GM23338 (cell line): ENCODE data around the gene NARS2. TPM values are rescaled to one million over a fixed set of nuclear protein-coding genes. Genes with fewer than 3 reads are reported as not detected.

Experiments used
- ATAC-seq: fragments of 200-7000 bp; cut with Tn5 transposase; 3 replicates; pipeline ENCODE4 v1.9.1; 2020
- DNase-seq: peaks from one replicate; pipeline ENCODE4 v3.0.0-alpha.2; 2015; ENCODE audit warnings: low spot score
- H2AFZ ChIP-seq: fragments of 200-600 bp; sonication (generic); 2 replicates; pipeline ENCODE4 v1.8.0; 2016; ENCODE audit warnings: antibody characterized with exemption, mild to moderate bottlenecking, moderate library complexity
- H3F3A ChIP-seq: fragments of 200-600 bp; sonication (generic); replicated peaks from 2 replicates; pipeline ENCODE4 v1.8.0; 2017; ENCODE audit warnings: antibody characterized with exemption, mixed run types, low read depth
- H3K27ac ChIP-seq: fragments of 200-600 bp; sonication (generic); 2 replicates; pipeline ENCODE4 v1.6.1; 2016; ENCODE audit warnings: low read depth
- H3K27me3 ChIP-seq: fragments of 200-600 bp; sonication (generic); 2 replicates; pipeline ENCODE4 v1.8.0; 2016; ENCODE audit warnings: mild to moderate bottlenecking, mixed run types, moderate library complexity; ENCODE audit not compliant: insufficient read depth
- H3K36me3 ChIP-seq: fragments of 200-600 bp; sonication (generic); 2 replicates; pipeline ENCODE4 v1.8.0; 2016; ENCODE audit warnings: mild to moderate bottlenecking; ENCODE audit not compliant: insufficient read depth
- H3K4me1 ChIP-seq: fragments of 200-600 bp; sonication (generic); 2 replicates; pipeline ENCODE4 v1.8.0; 2016; ENCODE audit warnings: mild to moderate bottlenecking, moderate library complexity; ENCODE audit not compliant: insufficient read depth
- H3K4me2 ChIP-seq: fragments of 200-600 bp; sonication (generic); 2 replicates; pipeline ENCODE4 v1.7.1; 2017; ENCODE audit warnings: mixed run types
- H3K4me3 ChIP-seq: fragments of 200-600 bp; sonication (generic); 2 replicates; pipeline ENCODE4 v1.6.1; 2016; ENCODE audit warnings: mixed run types
- H3K79me2 ChIP-seq: fragments of 200-600 bp; sonication (generic); replicated peaks from 2 replicates; pipeline ENCODE4 v1.8.0; 2017; ENCODE audit warnings: mild to moderate bottlenecking; ENCODE audit not compliant: insufficient read depth
- H3K9me2 ChIP-seq: fragments of 200-600 bp; sonication (generic); 2 replicates; pipeline ENCODE4 v1.8.0; 2017; ENCODE audit not compliant: insufficient read depth
- H4K20me1 ChIP-seq: fragments of 200-600 bp; sonication (generic); replicated peaks from 2 replicates; pipeline ENCODE4 v1.8.0; 2017; ENCODE audit warnings: mild to moderate bottlenecking; ENCODE audit not compliant: insufficient read depth
- H3K27ac Mint-ChIP-seq: 2 replicates; pipeline ENCODE4 v1.8.0; 2020; ENCODE audit warnings: inconsistent platforms, mild to moderate bottlenecking, moderate library complexity, mixed read lengths
- H3K27me3 Mint-ChIP-seq: 3 replicates; pipeline ENCODE4 v1.8.0; 2022; ENCODE audit warnings: low read depth, mild to moderate bottlenecking, moderate library complexity, mixed read lengths, inconsistent platforms; ENCODE audit not compliant: insufficient read depth, poor library complexity
- H3K36me3 Mint-ChIP-seq: 3 replicates; pipeline ENCODE4 v1.8.0; 2021; ENCODE audit warnings: low read depth, mild to moderate bottlenecking, inconsistent platforms, moderate library complexity, mixed read lengths
- H3K4me1 Mint-ChIP-seq: 3 replicates; pipeline ENCODE4 v1.8.0; 2020; ENCODE audit warnings: mild to moderate bottlenecking, inconsistent platforms, mixed read lengths
- H3K4me3 Mint-ChIP-seq: 3 replicates; pipeline ENCODE4 v1.8.0; 2021; ENCODE audit warnings: moderate library complexity, mild to moderate bottlenecking, inconsistent platforms, mixed read lengths
- H3K9me3 Mint-ChIP-seq: 3 replicates; pipeline ENCODE4 v1.8.0; 2020; ENCODE audit warnings: moderate library complexity, mild to moderate bottlenecking, inconsistent platforms, mixed read lengths
- NANOG ChIP-seq: IDR thresholded peaks from 2 replicates; pipeline ENCODE4 v1.6.1; 2016; ENCODE audit warnings: antibody characterized with exemption, borderline replicate concordance
- ZNF114 ChIP-seq: fragments of 250-450 bp; sonication (Bioruptor Pico); IDR thresholded peaks from 2 replicates; pipeline ENCODE4 v1.5.0; 2020; ENCODE audit warnings: mild to moderate bottlenecking, moderate library complexity
- polyA plus RNA-seq: library from polyadenylated mRNA; unstranded; fragments of >200 nt; fragmentation: Nextera tagmentation; extraction: Ambion mirVana; gene quantifications from 2 replicates; pipeline ENCODE4 v1.2.1, GENCODE V29; 2016
- total RNA-seq: library from RNA; depleted of rRNA; stranded (reverse); fragments of >200 nt; shearing (Covaris generic); gene quantifications from 2 replicates; pipeline ENCODE4 v1.2.3, GENCODE V29; 2014
- TF ChIP-seq, protein P1 (sequence below): fragments of 250-450 bp; sonication (Bioruptor Pico); IDR thresholded peaks from 2 replicates; pipeline ENCODE4 v1.5.0; 2020; ENCODE audit warnings: mild to moderate bottlenecking, moderate library complexity
- TF ChIP-seq, protein P2 (sequence below): IDR thresholded peaks from one replicate; pipeline ENCODE4 v1.6.1; 2018; ENCODE audit warnings: antibody characterized with exemption; ENCODE audit not compliant: unreplicated experiment

NARS2 gene
- total and polyA plus RNA-seq, 2 experiments from 2014 or later = 45.7 to 62.0 TPM

DNA sequence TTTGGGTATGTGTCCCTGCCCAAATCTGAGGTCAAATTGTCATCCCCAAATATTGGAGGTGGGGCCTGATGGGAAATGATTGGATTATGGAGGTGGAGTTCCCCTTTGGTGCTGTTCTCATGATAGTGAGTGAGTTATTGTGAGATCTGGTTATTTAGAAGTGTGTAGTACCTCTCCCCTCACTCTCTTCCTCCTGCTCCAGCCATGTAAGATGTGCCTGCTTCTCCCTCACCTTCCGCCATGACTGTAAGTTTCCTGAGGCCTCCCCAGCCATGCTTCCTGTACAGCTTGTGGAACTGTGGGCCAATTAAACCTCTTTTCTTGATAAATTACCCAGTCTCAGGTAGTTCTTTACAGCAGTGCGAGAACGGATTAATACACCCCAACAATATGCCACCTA lies 166.0 kb downstream of the NARS2 start:
- Histone ChIP-seq H3K4me2 (no peak overlapping the region), H3K27me3 (no peaks in the 10 kb centered on the region), H3F3A (no peaks in the 10 kb centered on the region), H3K79me2 (peaks cover 17% of the 10 kb centered on the region), H3K9me2 (no peaks in the 10 kb centered on the region), H3K27ac (no peak overlapping the region), H3K4me1 (no peaks in the 10 kb centered on the region), H3K4me3 (no peak overlapping the region), H4K20me1 (no peaks in the 10 kb centered on the region; the same call in 1 of the 2 replicates), H3K36me3 (no peaks in the 10 kb centered on the region), H2AFZ (no peak overlapping the region)
- H3K9me3 Mint-ChIP-seq = peaks cover 13% of the 10 kb centered on the region
- H3K27ac Mint-ChIP-seq = no peak overlapping the region
- H3K27me3 Mint-ChIP-seq = peaks cover 8% of the 10 kb centered on the region
- H3K4me3 Mint-ChIP-seq = no peak overlapping the region
- TF ChIP-seq, protein P1, sequence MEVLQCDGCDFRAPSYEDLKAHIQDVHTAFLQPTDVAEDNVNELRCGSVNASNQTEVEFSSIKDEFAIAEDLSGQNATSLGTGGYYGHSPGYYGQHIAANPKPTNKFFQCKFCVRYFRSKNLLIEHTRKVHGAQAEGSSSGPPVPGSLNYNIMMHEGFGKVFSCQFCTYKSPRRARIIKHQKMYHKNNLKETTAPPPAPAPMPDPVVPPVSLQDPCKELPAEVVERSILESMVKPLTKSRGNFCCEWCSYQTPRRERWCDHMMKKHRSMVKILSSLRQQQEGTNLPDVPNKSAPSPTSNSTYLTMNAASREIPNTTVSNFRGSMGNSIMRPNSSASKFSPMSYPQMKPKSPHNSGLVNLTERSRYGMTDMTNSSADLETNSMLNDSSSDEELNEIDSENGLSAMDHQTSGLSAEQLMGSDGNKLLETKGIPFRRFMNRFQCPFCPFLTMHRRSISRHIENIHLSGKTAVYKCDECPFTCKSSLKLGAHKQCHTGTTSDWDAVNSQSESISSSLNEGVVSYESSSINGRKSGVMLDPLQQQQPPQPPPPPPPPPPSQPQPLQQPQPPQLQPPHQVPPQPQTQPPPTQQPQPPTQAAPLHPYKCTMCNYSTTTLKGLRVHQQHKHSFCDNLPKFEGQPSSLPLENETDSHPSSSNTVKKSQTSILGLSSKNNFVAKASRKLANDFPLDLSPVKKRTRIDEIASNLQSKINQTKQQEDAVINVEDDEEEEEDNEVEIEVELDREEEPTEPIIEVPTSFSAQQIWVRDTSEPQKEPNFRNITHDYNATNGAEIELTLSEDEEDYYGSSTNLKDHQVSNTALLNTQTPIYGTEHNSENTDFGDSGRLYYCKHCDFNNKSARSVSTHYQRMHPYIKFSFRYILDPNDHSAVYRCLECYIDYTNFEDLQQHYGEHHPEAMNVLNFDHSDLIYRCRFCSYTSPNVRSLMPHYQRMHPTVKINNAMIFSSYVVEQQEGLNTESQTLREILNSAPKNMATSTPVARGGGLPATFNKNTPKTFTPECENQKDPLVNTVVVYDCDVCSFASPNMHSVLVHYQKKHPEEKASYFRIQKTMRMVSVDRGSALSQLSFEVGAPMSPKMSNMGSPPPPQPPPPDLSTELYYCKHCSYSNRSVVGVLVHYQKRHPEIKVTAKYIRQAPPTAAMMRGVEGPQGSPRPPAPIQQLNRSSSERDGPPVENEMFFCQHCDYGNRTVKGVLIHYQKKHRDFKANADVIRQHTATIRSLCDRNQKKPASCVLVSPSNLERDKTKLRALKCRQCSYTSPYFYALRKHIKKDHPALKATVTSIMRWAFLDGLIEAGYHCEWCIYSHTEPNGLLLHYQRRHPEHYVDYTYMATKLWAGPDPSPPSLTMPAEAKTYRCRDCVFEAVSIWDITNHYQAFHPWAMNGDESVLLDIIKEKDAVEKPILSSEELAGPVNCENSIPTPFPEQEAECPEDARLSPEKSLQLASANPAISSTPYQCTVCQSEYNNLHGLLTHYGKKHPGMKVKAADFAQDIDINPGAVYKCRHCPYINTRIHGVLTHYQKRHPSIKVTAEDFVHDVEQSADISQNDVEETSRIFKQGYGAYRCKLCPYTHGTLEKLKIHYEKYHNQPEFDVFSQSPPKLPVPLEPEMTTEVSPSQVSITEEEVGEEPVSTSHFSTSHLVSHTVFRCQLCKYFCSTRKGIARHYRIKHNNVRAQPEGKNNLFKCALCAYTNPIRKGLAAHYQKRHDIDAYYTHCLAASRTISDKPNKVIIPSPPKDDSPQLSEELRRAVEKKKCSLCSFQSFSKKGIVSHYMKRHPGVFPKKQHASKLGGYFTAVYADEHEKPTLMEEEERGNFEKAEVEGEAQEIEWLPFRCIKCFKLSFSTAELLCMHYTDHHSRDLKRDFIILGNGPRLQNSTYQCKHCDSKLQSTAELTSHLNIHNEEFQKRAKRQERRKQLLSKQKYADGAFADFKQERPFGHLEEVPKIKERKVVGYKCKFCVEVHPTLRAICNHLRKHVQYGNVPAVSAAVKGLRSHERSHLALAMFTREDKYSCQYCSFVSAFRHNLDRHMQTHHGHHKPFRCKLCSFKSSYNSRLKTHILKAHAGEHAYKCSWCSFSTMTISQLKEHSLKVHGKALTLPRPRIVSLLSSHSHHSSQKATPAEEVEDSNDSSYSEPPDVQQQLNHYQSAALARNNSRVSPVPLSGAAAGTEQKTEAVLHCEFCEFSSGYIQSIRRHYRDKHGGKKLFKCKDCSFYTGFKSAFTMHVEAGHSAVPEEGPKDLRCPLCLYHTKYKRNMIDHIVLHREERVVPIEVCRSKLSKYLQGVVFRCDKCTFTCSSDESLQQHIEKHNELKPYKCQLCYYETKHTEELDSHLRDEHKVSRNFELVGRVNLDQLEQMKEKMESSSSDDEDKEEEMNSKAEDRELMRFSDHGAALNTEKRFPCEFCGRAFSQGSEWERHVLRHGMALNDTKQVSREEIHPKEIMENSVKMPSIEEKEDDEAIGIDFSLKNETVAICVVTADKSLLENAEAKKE (CRISPR knock-in tag) = no peak
- TF ChIP-seq ZNF114 (CRISPR knock-in tag) (no peak), NANOG (no peak)
- TF ChIP-seq, protein P2, sequence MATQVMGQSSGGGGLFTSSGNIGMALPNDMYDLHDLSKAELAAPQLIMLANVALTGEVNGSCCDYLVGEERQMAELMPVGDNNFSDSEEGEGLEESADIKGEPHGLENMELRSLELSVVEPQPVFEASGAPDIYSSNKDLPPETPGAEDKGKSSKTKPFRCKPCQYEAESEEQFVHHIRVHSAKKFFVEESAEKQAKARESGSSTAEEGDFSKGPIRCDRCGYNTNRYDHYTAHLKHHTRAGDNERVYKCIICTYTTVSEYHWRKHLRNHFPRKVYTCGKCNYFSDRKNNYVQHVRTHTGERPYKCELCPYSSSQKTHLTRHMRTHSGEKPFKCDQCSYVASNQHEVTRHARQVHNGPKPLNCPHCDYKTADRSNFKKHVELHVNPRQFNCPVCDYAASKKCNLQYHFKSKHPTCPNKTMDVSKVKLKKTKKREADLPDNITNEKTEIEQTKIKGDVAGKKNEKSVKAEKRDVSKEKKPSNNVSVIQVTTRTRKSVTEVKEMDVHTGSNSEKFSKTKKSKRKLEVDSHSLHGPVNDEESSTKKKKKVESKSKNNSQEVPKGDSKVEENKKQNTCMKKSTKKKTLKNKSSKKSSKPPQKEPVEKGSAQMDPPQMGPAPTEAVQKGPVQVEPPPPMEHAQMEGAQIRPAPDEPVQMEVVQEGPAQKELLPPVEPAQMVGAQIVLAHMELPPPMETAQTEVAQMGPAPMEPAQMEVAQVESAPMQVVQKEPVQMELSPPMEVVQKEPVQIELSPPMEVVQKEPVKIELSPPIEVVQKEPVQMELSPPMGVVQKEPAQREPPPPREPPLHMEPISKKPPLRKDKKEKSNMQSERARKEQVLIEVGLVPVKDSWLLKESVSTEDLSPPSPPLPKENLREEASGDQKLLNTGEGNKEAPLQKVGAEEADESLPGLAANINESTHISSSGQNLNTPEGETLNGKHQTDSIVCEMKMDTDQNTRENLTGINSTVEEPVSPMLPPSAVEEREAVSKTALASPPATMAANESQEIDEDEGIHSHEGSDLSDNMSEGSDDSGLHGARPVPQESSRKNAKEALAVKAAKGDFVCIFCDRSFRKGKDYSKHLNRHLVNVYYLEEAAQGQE = no peak
- ATAC-seq (no peak), DNase-seq (no peak)
- H3K36me3 Mint-ChIP-seq = peaks cover 9% of the 10 kb centered on the region
- H3K4me1 Mint-ChIP-seq = peaks cover 4% of the 10 kb centered on the region; the same call in 1 of the 3 replicates
